DMS114 treated with DMSO at 0.1 percent for 48 hours (cell line): ENCODE results near the gene WDFY1.

Experiments
- DNase-seq: peaks from one replicate; lab custom pipeline; 2025; ENCODE audit not compliant: unreplicated experiment; lab: John Stamatoyannopoulos, UW

WDFY1 gene

DNA sequence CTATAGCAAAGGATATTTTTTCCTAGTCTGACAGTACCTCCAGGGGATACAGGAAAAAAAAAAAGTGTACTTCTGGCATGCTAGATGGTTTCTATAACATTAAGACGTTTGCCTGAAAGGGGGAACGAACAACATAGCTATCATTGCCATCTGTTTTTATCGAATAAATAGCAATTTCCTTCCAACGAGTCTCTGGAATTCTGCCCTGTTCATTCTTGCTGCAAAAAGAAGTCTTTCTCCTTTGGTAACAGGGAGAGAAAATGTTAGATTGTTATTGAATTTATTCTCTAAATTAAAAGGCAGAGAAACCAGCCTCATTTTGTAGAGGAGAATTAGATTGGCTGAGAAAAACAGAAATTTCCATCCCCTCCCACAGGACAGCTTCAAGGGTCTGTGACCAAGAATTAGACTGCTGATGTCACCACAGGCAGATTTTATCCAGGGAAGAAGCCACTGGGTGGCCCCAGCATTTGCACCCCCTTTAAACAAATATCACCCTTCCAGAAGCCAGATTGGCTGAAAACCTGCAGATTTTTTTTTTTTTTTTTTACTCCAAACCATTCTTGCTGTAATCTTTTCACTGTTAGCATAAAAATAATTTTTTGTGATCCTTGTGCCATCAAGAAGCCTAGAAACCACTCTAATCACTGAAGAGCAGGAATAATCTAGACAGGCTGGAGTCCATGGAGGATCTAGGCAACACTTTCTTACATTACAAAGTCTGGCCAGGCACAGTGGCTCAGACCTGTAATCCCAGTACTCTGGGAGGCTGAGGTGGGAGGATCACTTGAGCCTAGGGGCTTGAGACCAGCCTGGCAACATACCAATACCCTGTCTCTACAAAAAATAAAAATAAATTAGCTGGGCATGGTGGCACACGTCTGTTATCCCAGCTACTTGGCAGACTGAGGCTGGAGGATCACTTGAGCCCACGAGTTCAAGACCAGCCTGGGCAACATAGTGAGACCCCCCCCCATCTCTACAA is 12.0 kb downstream of the WDFY1 start:
- DNase-seq: no peak

DNA sequence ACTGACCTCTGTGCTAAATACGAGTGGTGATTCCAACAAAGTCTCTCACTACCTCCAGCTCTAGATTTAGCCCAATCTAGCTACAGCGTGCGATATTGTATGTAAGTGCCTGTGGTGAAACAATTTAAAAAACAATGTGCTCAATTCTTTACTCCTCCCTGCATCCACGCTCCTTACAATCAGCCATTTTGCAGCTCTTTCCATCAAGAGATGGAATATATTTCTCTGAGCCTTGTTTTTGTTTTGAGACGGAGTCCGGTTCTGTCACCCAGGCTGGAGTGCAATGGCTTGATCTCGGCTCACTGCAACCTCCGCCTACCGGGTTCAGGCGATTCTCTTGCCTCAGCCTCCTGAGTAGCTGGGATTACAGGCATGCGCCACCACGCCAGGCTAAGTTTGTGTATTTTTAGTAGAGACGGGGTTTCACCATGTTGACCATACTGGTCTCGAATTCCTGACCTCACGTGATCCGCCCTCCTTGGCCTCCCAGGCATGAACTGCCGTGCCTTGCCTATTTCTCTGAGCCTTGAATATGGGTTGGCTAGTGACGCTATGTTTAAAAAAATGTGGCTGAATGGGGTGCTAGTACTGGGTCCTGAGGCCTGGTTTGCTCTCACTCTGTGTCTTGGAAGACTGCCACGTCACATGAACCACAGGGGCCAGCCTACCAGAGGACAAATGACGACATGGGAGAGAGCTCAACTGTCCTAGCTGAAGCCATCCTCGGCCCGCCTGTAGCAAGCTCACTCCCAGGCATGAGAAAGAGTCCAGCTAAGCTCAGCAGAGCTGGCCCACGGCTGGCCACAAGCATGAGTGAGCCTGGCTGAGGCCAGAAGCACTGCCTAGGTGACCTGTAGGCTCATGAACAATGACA is 14.8 kb downstream of the WDFY1 start:
- no peak for DNase-seq

DNA sequence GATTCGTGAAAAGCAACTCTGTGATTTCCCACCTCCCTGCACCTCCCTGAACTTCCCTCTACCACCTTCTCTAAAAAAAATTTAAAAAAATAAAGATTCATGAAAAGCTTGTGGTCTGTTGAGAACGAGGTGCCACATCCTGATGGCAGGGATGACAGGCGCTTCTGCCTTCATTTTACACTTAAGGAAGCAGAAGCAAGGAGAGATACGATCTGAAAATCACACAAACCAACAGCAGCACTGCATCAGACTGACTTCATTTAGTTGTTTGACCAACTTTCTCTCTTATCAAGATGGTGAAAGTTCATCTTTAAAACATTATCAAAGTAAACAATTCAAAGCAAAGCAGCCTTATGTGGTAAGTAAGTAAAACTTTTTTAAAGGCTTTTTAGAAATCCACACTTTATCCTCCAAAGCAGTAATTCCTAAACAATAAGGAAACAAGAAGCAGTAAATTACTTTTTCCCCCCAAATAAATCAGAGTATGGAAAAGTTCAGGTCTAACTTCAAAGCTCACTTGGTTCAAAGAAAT is 15.5 kb downstream of the WDFY1 start:
- DNase-seq: no peak

DNA sequence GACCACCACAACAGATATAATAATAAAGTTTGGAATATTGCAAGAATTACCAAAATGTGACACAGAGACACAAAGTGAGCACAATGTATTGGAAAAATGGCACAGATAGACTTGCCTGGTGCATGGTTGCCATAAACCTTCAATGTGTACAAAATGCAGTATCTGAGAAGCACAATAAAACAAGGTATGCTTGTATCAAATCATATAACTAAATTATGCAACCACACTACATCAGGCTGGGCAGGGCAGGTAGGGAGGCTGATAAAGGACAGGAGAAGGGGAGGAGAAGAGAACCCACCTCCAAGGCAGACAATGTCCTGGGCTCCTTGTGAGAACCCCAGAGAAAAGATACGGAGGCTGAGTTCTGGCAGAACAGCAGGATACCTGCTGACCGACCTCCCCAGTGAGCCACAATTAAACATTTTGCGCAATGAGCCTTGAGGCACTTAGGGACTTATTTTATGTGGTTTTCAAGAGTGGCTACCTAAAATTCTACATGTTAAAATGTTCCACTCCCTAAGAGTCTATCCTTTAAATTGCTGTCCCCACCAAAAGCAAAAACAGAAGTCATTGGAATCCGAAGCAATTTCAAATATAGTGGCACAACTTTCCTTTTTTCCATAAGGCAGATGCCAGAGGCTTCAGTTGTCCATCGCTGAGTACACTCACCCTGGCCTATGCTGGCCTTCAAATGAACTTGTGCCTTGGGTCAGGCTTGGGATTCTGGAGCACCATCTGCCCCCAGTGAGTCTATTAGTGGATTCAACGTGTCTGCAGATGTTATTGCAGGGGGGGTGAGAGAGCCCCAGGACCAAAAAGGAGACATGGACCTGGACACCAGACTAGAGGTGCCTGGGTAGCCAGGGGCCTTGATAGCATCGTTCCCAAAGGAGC is 16.8 kb downstream of the WDFY1 start:
- DNase-seq: no peak

DNA sequence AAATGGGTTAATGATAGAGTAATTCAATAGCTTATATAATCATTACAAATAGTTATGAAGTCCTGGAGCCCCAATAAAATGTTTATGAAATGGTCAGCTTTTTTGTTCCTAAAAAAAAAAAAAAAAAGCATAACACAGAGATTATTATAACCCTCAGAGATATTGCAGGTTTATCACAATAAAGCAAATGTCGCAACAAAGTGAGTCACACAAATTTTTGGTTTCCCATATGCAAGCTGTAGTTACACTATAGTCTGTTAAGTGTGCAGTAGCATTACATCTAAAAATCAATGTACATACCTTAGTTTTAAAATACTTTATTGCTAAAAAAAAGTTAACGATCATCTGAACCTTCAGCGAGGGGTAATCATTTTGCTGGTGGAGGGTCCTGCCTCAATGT is 20.0 kb downstream of the WDFY1 start:
- no peak for DNase-seq

DNA sequence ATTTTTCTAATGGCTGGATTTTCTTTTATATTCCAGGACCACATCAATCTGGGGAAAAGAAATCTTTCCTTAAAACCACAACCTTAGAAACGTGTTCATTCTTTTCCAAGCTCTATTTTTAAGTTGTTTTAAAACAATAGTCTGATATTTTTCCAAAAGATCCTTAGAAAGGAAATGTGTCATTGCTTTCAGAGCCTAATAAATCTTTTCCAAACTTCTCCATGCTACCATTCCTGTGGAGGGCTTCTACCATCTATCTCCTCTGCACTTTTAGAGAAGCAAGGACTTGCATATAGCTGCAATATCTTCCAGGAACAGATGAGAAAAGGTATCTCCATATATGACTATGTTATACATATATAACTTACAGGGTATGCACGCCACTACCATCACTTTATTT is 21.2 kb downstream of the WDFY1 start:
- no peak for DNase-seq

DNA sequence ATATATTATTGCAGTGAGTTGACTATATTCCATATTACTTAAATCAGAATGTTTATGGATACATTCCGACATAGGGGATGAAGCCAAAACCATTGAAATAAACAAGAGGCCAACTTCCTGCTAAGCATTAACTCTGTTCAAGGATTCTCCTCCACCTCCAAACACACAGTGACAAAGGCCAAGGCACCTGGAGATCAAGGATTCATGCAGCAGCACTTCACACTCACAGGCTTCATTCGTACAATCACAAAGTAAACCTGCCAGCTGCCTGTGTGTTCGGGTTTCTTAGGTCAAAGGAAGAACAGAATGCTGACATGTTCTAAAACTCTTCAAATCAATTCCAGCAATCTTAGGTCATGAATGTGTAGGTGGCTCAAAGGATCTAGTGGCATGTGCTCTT is 22.8 kb downstream of the WDFY1 start:
- no peak for DNase-seq

DNA sequence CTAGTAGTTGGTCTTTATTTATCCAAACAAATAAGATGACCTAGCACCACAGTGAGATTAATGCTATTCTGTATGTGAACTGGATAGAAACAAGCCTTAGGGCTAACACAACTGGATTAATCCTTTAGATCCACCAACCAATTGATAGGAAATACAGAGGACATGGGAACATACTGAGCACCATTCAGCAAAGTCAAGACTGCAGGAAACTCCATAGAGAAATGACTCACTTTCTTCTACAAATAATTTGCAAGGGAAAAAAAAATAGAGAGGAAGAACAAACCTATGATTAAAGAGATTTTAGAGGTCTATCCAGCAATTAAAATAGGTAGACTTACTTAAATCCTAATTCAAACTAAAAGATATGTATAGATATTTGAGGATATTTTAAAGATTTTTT is 23.9 kb downstream of the WDFY1 start:
- no peak for DNase-seq

DNA sequence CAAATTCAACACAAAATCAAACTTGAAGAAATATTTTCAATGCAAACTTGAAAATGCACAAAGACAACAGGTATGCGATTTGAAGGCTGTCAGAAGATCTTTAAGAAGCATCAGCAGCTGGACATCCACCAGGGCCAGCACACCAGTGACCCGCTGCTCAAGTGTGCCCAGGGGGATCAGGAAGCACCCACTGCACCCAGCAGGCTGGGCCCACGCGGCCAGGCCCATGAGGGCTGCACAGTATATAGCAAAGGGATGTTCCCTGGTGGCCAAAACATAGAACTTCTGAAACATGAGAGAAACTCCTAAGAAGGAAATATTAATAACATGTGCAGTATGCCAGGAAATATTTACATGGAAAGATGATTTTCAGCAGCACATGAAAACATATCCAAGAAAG is 25.0 kb downstream of the WDFY1 start:
- no peak for DNase-seq

DNA sequence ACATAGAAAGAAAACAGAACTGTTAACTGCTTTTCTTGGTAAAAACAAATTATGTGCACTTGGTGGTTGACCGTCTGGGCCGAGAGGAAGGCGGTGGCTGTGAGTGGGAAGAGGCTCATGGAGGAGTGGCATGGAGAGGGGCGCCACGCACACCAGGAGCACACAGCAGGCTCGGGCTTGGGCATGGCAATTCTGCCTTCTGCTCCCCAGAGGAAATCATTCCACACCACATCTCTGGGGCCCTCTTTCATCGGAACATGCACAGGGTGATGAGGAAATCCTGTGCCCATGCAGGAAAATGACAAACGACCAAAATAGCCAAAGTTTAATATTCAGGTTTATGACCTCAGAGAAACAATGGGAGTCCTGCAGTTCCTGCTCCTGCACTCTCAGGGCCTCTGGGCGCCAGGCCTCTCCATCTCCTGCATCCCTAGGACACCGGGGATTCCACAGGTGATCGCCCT is 26.4 kb downstream of the WDFY1 start:
- no peak for DNase-seq

DNA sequence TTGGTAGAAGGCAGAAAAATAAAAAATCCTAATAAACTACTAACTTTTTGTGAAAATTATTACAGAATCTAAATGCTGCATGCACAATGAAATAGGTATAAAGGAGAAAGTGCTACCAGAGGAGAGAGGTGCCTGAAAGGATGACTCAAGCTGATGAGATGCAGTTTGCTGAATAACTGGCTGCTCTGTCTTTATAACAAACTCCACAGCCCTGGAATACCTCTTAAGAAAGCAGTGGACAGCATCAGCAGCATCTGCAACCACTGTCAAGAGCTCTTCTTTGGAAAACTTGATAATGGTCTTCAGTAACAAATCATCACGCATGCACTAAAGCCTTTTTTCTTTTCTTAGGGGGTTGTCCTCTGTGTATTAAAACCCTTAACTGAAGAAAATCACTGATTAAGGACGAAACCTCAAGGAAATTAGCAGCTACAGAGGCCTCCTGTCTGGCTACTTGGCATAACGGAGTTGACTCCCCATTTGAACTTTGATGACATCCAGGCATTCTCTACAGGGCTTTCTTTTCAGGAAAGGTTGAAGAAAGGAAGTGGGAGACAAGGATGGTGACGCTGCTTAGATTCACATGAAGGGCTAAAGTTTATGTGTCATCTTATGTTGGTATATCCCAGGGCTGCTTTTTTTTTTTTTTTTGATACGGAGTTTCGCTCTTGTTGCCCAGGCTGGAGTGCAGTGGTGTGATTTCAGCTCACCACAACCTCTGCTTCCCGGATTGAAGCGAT is 28.8 kb downstream of the WDFY1 start:
- DNase-seq: no peak

DNA sequence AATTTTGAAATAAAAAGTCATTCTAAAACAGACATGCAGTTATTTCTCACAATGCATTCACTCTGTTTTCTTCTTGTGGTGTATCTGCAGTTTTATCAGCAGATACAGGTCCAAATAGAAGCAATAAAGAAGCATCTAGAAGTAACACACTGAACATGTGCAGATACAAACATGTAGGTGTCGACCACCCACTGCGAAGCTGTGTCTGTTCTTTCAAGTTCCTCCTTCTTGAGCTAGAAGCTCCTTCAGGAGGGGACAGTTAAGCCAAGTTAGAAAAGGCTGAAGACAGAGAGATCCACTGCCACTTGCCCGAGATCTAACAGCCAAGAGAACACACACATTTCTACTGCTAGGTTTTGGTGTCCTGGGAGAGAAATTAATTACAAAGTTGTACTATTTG is 30.1 kb downstream of the WDFY1 start:
- DNase-seq: no peak

DNA sequence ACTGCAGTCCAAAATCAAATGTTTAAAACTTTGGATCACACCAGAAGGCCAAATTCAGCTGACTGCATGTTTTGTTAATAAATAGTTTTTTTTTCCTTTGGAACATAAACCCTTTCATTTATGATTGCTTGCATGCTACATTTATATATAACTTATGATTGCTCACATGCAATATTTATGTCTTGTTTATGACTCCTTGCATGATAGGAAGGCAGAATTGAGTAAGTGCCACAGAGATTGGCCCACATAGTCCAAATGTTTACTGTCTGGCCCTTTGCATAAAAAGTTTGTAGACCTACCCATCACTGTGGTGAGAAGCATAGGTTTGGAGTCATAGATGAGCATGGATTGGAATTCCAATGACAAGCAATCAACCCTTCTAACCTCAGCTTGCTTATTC is 30.8 kb downstream of the WDFY1 start:
- DNase-seq: no peak

DNA sequence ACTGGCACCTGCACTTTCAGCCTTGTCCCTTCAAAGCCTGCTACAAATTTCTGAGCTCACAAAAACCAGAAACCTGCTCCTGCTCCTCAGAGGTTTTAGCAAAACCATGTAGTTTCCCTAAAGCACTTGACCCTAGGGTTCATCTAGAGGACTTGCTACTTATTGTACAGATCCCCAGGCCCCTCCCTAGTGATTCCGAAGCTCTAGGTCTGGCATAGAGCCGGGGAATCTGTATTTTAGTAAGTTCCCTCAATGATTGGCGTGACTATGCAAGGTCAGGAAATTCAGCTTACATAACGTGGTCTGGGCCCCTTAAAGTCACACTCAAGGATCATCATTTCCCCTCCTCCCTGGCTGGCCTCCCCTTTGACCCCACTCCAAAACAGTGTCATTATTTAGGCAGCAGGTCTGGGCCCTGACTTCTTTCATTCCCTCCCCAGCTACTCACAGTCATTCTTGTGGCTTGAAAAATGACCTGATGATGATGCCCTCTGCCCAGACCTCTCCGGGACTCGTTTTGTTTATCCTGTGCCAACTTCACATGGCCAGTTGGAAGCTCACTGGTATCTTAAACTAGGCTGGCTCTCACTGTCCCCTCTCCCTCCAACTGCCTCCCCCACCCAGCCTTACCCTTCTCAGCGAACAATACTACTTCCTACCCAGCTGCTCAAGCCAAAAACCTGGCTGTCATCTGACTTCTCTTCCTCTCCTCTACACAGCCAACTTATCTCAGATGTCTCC is 36.0 kb downstream of the WDFY1 start:
- no peak for DNase-seq

DNA sequence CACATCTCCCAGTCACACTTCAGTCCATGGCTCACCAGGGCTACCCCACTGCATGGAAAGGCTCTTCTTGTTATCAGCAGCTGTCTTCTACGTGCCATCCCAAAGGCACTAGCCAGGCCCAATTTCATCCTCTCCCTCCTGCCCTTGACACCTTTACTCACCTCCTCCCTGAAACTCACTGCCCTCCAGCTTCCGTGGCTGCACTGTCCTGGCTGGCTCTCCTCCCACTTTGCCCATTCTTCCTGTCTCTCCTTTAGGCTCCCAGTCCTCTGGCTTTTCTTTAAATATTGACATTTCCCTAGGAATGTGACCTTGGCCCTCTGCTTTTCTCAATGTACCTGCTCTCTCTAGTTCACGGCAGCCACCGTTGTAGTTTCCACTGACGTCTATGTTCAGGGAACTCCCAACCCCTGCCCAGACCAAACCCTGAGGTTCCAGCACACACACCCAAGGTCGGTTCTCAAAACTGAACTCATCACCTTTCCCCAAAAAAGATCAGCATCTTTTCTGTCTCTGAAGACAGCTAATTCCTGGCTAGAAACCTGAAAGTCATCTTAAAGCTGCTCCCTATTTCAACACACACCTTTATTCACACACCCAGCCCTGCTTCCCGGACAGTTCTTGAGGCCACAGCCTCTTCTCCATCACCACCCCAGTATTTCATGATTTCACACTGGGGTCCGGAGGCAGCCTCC is 36.7 kb downstream of the WDFY1 start:
- DNase-seq: no peak

DNA sequence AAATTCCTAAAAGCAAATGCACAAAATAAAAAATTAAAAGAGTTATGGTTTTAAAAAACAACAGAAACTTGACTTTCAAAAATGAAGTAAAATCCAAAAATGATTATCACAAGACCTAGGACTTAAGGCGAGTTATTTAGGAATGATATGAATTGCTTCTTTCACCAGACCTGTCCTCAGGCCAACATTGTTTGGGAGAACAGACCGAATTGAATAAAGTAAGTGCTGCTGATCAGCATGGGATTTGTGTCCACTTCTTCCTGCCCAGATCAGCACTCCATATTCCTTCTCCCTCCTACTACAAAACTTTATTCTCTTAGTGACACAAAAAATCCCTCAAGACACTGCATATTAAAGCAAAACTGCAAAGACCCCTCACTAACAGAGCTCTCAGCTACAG is 39.1 kb downstream of the WDFY1 start:
- no peak for DNase-seq

DNA sequence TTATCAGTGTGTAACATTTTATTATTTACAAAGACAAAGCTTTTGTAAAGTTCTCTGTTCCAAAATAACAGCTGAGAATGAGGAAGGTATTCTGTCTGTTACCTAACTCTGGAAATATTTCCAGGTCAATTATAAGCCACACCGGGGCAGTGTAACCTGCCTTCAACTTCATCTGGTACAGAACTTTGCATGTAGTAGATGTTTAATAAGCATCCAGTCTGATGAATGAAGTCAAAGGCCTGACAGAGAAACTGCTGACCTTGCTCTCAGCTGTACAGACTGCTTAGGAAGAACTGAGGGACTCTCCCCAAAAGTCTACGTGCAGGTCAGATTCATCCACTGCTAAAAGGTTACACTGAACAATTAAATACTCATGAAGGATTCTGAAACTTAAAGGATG is 43.3 kb downstream of the WDFY1 start:
- no peak for DNase-seq

DNA sequence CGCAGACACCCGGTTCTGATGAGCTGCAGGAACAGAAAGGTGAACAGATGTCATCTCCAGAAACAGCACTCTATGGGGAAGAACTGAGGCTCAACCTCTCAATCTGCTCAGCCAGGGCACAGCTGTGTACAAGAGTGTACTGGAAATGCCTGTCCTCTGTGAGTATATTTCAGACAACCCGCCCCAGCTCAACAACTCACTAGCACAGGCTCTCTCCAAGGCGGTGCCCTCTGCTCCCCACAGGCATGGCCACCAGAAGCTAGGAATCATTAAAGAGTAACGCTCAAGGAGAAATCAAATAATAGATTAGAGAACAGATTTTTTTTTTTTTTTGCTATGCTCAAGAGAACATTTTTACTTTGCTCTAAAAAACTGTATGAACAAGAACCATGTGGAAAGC is 43.8 kb downstream of the WDFY1 start:
- no peak for DNase-seq

DNA sequence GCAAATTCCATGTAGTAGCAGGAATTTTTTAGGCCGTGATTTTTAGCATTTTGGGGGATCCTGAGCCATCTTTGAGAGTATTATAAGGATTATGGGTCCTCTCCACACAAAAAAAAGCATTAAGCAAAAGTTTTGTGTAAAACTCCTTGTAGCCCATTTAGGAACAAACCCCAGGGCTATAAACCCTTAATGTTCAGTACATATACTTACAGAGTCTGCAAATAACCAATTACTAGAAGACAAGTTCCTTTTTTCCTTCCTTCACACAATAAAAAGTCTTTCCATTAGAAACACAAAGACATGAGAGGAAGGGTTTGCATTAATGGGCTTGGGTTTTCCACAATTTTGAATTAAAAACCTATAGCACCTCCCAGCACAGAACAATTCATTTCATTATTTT is 44.6 kb downstream of the WDFY1 start:
- DNase-seq: no peak
